Heart left ventricle (tissue), 16 donors: Measurements from ENCODE around the gene CCDC201. TPM values are rescaled to one million over a fixed set of nuclear protein-coding genes. Genes with fewer than 3 reads are reported as not detected.

Experiments
- ATAC-seq, 4 donors: fragments of 200-7000 bp; cut with Tn5 transposase; one replicate each; pipeline ENCODE4 v1.9.1; 2020 to 2022; ENCODE audit warnings: moderate library complexity in 4 of 4, mild to moderate bottlenecking in 3 of 4, moderate number of reproducible peaks in 1 of 4
- DNase-seq, 5 donors: peaks; one replicate each; pipeline ENCODE4 v3.0.0-alpha.2; 2020
- H3K27ac ChIP-seq, 12 donors: fragments of 200-600 bp; sonication (generic) in 4 of 12; one replicate each; pipeline versions ENCODE4 v1.5.0 to v1.8.0; 2016 to 2022; ENCODE audit warnings: mild to moderate bottlenecking in 2 of 12
- H3K27me3 ChIP-seq, 9 donors: fragments of 200-600 bp; sonication (generic) in 2 of 9; one replicate each; pipeline versions ENCODE4 v1.5.1 to v1.8.0; 2016 to 2022; ENCODE audit warnings: mild to moderate bottlenecking in 3 of 9
- H3K36me3 ChIP-seq, 9 donors: fragments of 200-600 bp; sonication (generic) in 2 of 9; one replicate each; pipeline versions ENCODE4 v1.5.0 to v1.8.0; 2018 to 2022; ENCODE audit warnings: mild to moderate bottlenecking in 2 of 9
- H3K4me1 ChIP-seq, 12 donors: fragments of 200-600 bp; sonication (generic) in 4 of 12; one replicate each; pipeline versions ENCODE4 v1.5.0 to v1.8.0; 2016 to 2022; ENCODE audit warnings: mild to moderate bottlenecking in 3 of 12
- H3K4me3 ChIP-seq, 12 donors: fragments of 200-600 bp; sonication (generic) in 4 of 12; one replicate each; pipeline versions ENCODE4 v1.5.0 to v1.8.0; 2017 to 2022; ENCODE audit warnings: mild to moderate bottlenecking in 9 of 12, moderate library complexity in 4 of 12
- H3K9me3 ChIP-seq, 12 donors: fragments of 200-600 bp; sonication (generic) in 4 of 12; one replicate each; pipeline versions ENCODE4 v1.5.0 to v1.8.0; 2016 to 2022; ENCODE audit warnings: mild to moderate bottlenecking in 1 of 12
- POLR2A ChIP-seq, 2 donors: fragments of 450-650 bp; IDR thresholded peaks; one replicate each; pipeline ENCODE4 v1.6.1; 2017; ENCODE audit warnings: antibody characterized with exemption in 2 of 2, mild to moderate bottlenecking in 2 of 2, moderate library complexity in 2 of 2
- WGBS, 4 donors: extraction: QIAGEN DNeasy Blood & Tissue Kit in 2 of 4; methylation state at CpG; one replicate each; pipeline versions ENCODE4 v1.1.5 to v1.1.7; 2013 to 2018; 5-methylcytosine and 5-hydroxymethylcytosine counted together
- intact Hi-C, 10 donors: fragments of 100-400 bp; cut with DNase I; formaldehyde crosslinking; loops; one replicate each; pipeline versions ENCODE4 v1.11.1 to v1.14.2; 2022
- polyA plus RNA-seq, 2 donors: library from polyadenylated mRNA; stranded (reverse); fragments of 200-250 nt; gene quantifications; one replicate each; pipeline ENCODE4 v1.2.3, GENCODE V29; 2013
- total RNA-seq, 9 donors: library from RNA; depleted of rRNA in 2 of 9; stranded (reverse); fragments of >200 nt in 2 of 9; fragmentation: NEBNext Ultra II Directional in 3 of 9; extraction: Animal tissue kit (Norgen Biotek cat#: 25700) in 3 of 9; gene quantifications; one replicate each; pipeline versions ENCODE4 v1.1.0 to v1.2.4, GENCODE V29; 2016 to 2023
- TF ChIP-seq, protein P1 (sequence below), 12 donors: fragments of 200-600 bp; sonication (generic) in 4 of 12; IDR thresholded peaks; one replicate each; pipeline versions ENCODE4 v1.5.0 to v1.8.0; 2018 to 2022; ENCODE audit warnings: antibody characterized with exemption in 12 of 12, mild to moderate bottlenecking in 5 of 12
- donor health status: ischemic (EF 13 %, LVEDD 7.1; RV severe dilation, severe dysfunction).
- donor health status: healthy with polysubstance abuse.
- donor health status: DM: no; HTN: yes; CAD: no.
- donor health status: DM: no; HTN: no; CAD: no.
- donor health status: ischemic (EF 25% LVEDD 6.9; RV normal size, moderate dysfunction).
- donor health status: ischemic (EF 25% LVEDD 5.7; RV mildly dilated, moderate dysfunction).
- donor health status: healthy.
- donor health status: DM: yes; HTN: yes; CAD: no.
- donor health status: ischemic (EF 35%, LVEDD 5.7; RV mildly dilated, moderate dysfunction).
- donor health status: nonischemic (EF 11% LVEDD 7.7; RV severe dilation, severe dysfunction).
- donor health status: DM: yes; HTN: yes; CAD: no.
- donor health status: PGD.
- donor health status: ischemic (EF 29% LVEDD 5.4; RV normal size, mild dysfunction).
- donor health status: nonischemic (EF 23%, LVEDD 6.1; RV moderate dilation, normal function).

Gene CCDC201
- total and polyA plus RNA-seq, 11 donors, result not detected

- Histone ChIP-seq H3K27ac (no peak overlapping the region), H3K36me3 (no peaks in the 10 kb centered on the region), H3K9me3 (peaks cover 0 to 21% (median 5%) of the 10 kb centered on the region in 12 donors), H3K4me1 (no peaks in the 10 kb centered on the region), H3K4me3 (no peak overlapping the region), H3K27me3 (peaks cover 0 to 12% (median 0%) of the 10 kb centered on the region in 9 donors)
- intact Hi-C loops, result no loop called here
- TF ChIP-seq, protein P1, sequence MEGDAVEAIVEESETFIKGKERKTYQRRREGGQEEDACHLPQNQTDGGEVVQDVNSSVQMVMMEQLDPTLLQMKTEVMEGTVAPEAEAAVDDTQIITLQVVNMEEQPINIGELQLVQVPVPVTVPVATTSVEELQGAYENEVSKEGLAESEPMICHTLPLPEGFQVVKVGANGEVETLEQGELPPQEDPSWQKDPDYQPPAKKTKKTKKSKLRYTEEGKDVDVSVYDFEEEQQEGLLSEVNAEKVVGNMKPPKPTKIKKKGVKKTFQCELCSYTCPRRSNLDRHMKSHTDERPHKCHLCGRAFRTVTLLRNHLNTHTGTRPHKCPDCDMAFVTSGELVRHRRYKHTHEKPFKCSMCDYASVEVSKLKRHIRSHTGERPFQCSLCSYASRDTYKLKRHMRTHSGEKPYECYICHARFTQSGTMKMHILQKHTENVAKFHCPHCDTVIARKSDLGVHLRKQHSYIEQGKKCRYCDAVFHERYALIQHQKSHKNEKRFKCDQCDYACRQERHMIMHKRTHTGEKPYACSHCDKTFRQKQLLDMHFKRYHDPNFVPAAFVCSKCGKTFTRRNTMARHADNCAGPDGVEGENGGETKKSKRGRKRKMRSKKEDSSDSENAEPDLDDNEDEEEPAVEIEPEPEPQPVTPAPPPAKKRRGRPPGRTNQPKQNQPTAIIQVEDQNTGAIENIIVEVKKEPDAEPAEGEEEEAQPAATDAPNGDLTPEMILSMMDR (IDR thresholded peaks at IDR 0.05), result no peak
- 80 to 93% (median 90%) methylated on average over 2 to 7 of the region's 7 CpGs for WGBS, 4 donors
- no peak for DNase-seq
- no peak for ATAC-seq
Measured at GRCh38 chr7:45880433-45880860, 7.6 kb upstream of the CCDC201 start.

DNA sequence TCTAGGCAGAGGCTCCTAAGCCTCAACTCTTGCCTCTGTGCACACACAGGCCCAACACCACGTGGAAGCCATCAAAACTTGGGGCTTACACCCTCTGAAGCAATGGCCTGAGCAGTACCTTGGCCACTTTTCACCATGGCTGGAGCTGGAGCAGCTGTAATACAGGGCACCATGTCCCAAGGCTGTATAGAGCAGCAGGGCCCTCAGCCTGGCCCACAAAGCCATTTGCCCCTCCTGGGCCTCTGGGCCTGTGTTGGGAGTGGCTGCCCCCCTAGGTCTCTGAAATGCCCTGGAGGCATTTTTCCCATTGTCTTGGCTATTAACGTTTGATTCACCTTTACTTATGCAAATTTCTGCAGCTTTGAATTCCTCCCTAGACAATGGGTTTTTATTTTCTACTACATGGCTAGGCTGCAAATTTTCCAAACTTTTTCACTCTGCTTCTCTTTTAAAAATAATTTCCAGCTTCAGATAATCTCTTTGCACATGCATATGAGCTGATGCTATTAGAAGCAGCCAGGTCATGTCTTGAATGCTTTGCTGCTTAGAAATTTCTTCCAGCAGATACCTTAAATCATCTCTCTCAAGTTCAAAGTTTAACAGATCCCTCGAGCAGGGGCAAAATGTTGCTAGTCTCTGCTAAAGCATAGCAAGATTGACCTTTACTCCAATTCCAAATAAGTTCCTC is 5.7 kb upstream of the CCDC201 start:
- Histone ChIP-seq H3K4me1 (no peaks in the 10 kb centered on the region), H3K9me3 (peaks cover 0 to 21% (median 5%) of the 10 kb centered on the region in 12 donors), H3K4me3 (no peak overlapping the region), H3K36me3 (no peaks in the 10 kb centered on the region), H3K27ac (no peak overlapping the region), H3K27me3 (peaks cover 0 to 5% (median 0%) of the 10 kb centered on the region in 9 donors)
- WGBS, 4 donors, result 21 to 52% (median 44%) methylated on average over 3 of the region's 3 CpGs
- DNase-seq, result no peak
- TF ChIP-seq POLR2A (IDR thresholded peaks at IDR 0.05), result no peak
- TF ChIP-seq, protein P1 (IDR thresholded peaks at IDR 0.05), result no peak
- ATAC-seq, result no peak
- intact Hi-C loops, result no loop called here

DNA sequence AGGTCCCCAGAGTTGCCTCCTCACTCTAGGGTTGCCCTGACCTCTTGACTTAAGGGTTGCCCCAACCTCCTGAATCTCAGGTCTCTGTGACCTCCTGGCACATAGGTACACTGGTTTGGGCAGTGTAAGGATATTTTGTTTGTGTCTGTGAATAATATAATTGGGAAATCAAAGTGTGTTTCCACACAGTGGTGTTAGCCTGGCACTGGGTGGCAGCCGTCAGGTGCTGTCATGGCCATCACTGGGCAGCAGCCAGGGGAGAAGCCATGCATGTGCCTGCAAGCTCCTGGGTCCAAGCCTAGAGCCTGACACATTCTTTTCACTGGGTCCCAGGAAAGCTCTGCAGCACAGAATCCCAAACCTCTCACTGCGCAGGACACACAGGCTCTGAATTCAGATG is 3.6 kb upstream of the CCDC201 start:
- DNase-seq (no peak), ATAC-seq (no peak)
- H3K4me1 ChIP-seq, result no peaks in the 10 kb centered on the region
- H3K27ac ChIP-seq, result no peak overlapping the region
- H3K9me3 ChIP-seq, result peaks cover 0 to 21% (median 5%) of the 10 kb centered on the region in 12 donors
- WGBS, 4 donors, result 92 to 100% (median 95%) methylated on average over 2 of the region's 2 CpGs
- H3K36me3 ChIP-seq, result no peaks in the 10 kb centered on the region
- TF ChIP-seq POLR2A (IDR thresholded peaks at IDR 0.05), result no peak
- TF ChIP-seq, protein P1 (IDR thresholded peaks at IDR 0.05), result no peak
- intact Hi-C loops, result no loop called here
- H3K27me3 ChIP-seq, result no peaks in the 10 kb centered on the region
- H3K4me3 ChIP-seq, result no peak overlapping the region

DNA sequence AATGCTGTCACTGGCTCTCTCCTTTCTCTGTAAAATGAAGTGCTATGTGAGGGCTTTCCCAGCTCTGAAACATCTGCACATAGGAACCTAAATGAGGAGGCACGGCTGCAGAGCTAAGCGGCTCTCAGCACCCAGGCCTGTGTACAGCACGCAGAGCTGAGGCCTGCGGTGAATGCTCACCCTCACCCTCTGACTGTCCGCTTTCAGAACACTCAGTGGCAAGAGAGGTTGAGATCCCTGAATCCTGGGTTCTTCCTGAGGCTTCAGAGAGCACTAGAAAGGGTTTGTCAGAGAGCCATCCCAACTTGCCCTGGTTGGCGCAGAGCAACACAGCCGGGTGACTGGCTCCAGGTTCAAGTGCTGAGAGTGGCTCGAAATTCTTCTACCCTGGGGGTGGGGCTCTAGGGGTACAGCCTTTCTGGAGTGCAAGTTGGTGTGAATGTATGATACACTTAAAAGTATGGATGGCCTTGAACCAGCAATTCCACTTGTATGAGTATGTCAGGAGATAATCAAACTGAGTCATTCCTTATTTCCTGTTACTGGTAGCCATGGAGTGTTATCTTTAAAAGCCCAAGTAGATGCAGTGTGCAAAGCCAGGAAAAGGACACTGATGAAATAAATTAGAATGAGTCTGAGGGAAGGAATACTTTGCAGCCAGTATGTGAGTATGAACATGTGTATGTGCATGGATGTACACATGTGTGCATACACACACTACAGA is 1.7 kb upstream of the CCDC201 start:
- TF ChIP-seq, protein P1 (IDR thresholded peaks at IDR 0.05), result no peak
- TF ChIP-seq POLR2A (IDR thresholded peaks at IDR 0.05), result no peak

More for the DNA sequence above, 1.7 kb upstream of the CCDC201 start:
- DNase-seq (no peak), ATAC-seq (peak in 1 of 4 donors; percentile 39)
- Histone ChIP-seq H3K9me3 (peaks cover 0 to 21% (median 5%) of the 10 kb centered on the region in 12 donors), H3K27me3 (peaks cover 0 to 3% (median 0%) of the 10 kb centered on the region in 9 donors), H3K4me3 (no peak overlapping the region), H3K4me1 (no peaks in the 10 kb centered on the region), H3K27ac (no peak overlapping the region), H3K36me3 (no peaks in the 10 kb centered on the region)
- intact Hi-C loops, result no loop called here
- 93 to 95% (median 94%) methylated on average over 8 of the region's 8 CpGs for WGBS, 4 donors
